ENCODE data around the gene COL23A1.

GRCh38 chr5:178339272-178339671, 250.9 kb downstream of the COL23A1 start:
- TF ChIP-seq CTCF (IDR thresholded peaks at IDR 0.05) (no peak), EP300 (IDR thresholded peaks at IDR 0.05) (no peak), POLR2A (IDR thresholded peaks at IDR 0.05) (no peak), POLR2AphosphoS5 (IDR thresholded peaks at IDR 0.05) (no peak)

Measured in gastroesophageal sphincter (tissue), 3 donors.